Natural killer cell (primary cell): ENCODE results near the gene BBS9. TPM values are rescaled to one million over a fixed set of nuclear protein-coding genes. Genes with fewer than 3 reads are reported as not detected.

Experiments used
- ATAC-seq, 3 donors: fragments of 150-1000 bp in 2 of 3; fragments of 200-7000 bp in 1 of 3; cut with Tn5 transposase; 1 replicate in 1 of 3; 2 replicates in 2 of 3; pipeline ENCODE4 v1.10.0; 2021; ENCODE audit warnings: mild to moderate bottlenecking in 2 of 3, moderate library complexity in 2 of 3
- DNase-seq, 2 donors: peaks; one replicate each; pipeline versions ENCODE4 v3.0.0 to v3.0.0-alpha.2; 2013 to 2021; ENCODE audit warnings: mixed read lengths in 1 of 2
- H3K27ac ChIP-seq: one replicate; pipeline ENCODE4 v1.5.1; 2013; ENCODE audit warnings: mild to moderate bottlenecking, low read length
- H3K27me3 ChIP-seq: one replicate; pipeline ENCODE4 v1.6.1; 2013; ENCODE audit warnings: low read length; ENCODE audit not compliant: control insufficient read depth, insufficient read depth
- H3K36me3 ChIP-seq: one replicate; pipeline ENCODE4 v1.6.1; 2013; ENCODE audit warnings: low read length; ENCODE audit not compliant: control insufficient read depth, insufficient read depth
- H3K4me1 ChIP-seq: one replicate; pipeline ENCODE4 v1.6.1; 2013; ENCODE audit warnings: low read length; ENCODE audit not compliant: control insufficient read depth, insufficient read depth
- H3K4me3 ChIP-seq: one replicate; pipeline ENCODE4 v1.5.1; 2013; ENCODE audit warnings: low read length
- H3K9me3 ChIP-seq: one replicate; pipeline ENCODE4 v1.6.1; 2013; ENCODE audit warnings: low read length; ENCODE audit not compliant: control insufficient read depth, insufficient read depth
- H3K27ac Mint-ChIP-seq, 2 donors: one replicate each; pipeline ENCODE4 v1.8.0; 2022; ENCODE audit warnings: mild to moderate bottlenecking in 2 of 2, mixed read lengths in 2 of 2, moderate library complexity in 1 of 2
- H3K27me3 Mint-ChIP-seq, 2 donors: one replicate each; pipeline ENCODE4 v1.8.0; 2022; ENCODE audit warnings: low read depth in 2 of 2, mixed read lengths in 2 of 2
- H3K36me3 Mint-ChIP-seq: one replicate; pipeline ENCODE4 v1.8.0; 2022; ENCODE audit warnings: mixed read lengths
- H3K4me1 Mint-ChIP-seq, 2 donors: one replicate each; pipeline ENCODE4 v1.8.0; 2022; ENCODE audit warnings: mixed read lengths in 2 of 2
- H3K4me3 Mint-ChIP-seq: one replicate; pipeline ENCODE4 v1.8.0; 2022; ENCODE audit warnings: mild to moderate bottlenecking, moderate library complexity, mixed read lengths
- H3K9me3 Mint-ChIP-seq, 2 donors: one replicate each; pipeline ENCODE4 v1.8.0; 2022; ENCODE audit warnings: mixed read lengths in 2 of 2
- CTCF ChIP-seq: fragments of 200-600 bp; IDR thresholded peaks from one replicate; pipeline ENCODE4 v1.8.0; 2022; ENCODE audit warnings: antibody characterized with exemption
- WGBS: methylation state at CpG from one replicate; pipeline ENCODE4 v1.1.7; 2013; ENCODE audit warnings: missing lambda C conversion rate; ENCODE audit not compliant: insufficient coverage; 5-methylcytosine and 5-hydroxymethylcytosine counted together
- intact Hi-C: fragments of 100-400 bp; cut with micrococcal nuclease; formaldehyde crosslinking; loops from one replicate; pipeline ENCODE4 v1.14.2; 2022
- total RNA-seq, 4 donors: library from RNA; stranded (reverse); fragments of 120-200 nt in 1 of 4; gene quantifications; one replicate each; pipeline versions ENCODE4 v1.2.3 to v1.2.4, GENCODE V29; 2013 to 2022

Gene BBS9
- total RNA-seq, 3 donors from 2014 or later (not counting 1 experiment from before 2014, with no cell fraction given), result 25.1 to 34.6 (median 34.4) TPM

GRCh38 chr7:33191340-33191739 is 62.0 kb downstream of the BBS9 start:
- Histone ChIP-seq H3K27ac (no peak overlapping the region), H3K4me1 (peaks cover 3% of the 10 kb centered on the region), H3K36me3 (no peaks in the 10 kb centered on the region), H3K27me3 (no peaks in the 10 kb centered on the region), H3K9me3 (no peaks in the 10 kb centered on the region), H3K4me3 (no peak overlapping the region)
- peak overlapping the region; percentile 67 to 81 for H3K27ac Mint-ChIP-seq
- intact Hi-C loops, result no loop called here
- no peaks in the 10 kb centered on the region for H3K27me3 Mint-ChIP-seq
- TF ChIP-seq CTCF, result no peak
- ATAC-seq, result peak; percentile 50 to 58 (median 56)
- peak in 1 of 2 donors; percentile 46 for DNase-seq
- peak overlapping the region; percentile 8 for H3K4me3 Mint-ChIP-seq
- H3K9me3 Mint-ChIP-seq, result no peaks in the 10 kb centered on the region
- no peaks in the 10 kb centered on the region for H3K36me3 Mint-ChIP-seq
- H3K4me1 Mint-ChIP-seq, result peaks cover 13 to 25% of the 10 kb centered on the region in 2 donors

GRCh38 chr7:33192695-33193291 is 63.4 kb downstream of the BBS9 start:
- ATAC-seq (no peak), DNase-seq (no peak)
- H3K27me3 Mint-ChIP-seq, result no peaks in the 10 kb centered on the region
- WGBS, result 96% methylated on average over 1 of the region's 2 CpGs
- Histone ChIP-seq H3K27me3 (no peaks in the 10 kb centered on the region), H3K36me3 (no peaks in the 10 kb centered on the region), H3K27ac (no peak overlapping the region), H3K4me1 (peaks cover 3% of the 10 kb centered on the region), H3K4me3 (no peak overlapping the region), H3K9me3 (no peaks in the 10 kb centered on the region)
- intact Hi-C loops, result no loop called here
- no peaks in the 10 kb centered on the region for H3K9me3 Mint-ChIP-seq
- no peak overlapping the region for H3K27ac Mint-ChIP-seq
- no peak for TF ChIP-seq CTCF
- H3K4me3 Mint-ChIP-seq, result no peak overlapping the region
- H3K36me3 Mint-ChIP-seq, result no peaks in the 10 kb centered on the region
- peaks cover 13 to 25% of the 10 kb centered on the region in 2 donors for H3K4me1 Mint-ChIP-seq

GRCh38 chr7:33193308-33193864 is 64.0 kb downstream of the BBS9 start:
- no peak for TF ChIP-seq CTCF
- Mint-ChIP-seq H3K27ac (no peak overlapping the region), H3K4me1 (peaks cover 13 to 25% of the 10 kb centered on the region in 2 donors), H3K27me3 (no peaks in the 10 kb centered on the region), H3K36me3 (no peaks in the 10 kb centered on the region), H3K9me3 (no peaks in the 10 kb centered on the region), H3K4me3 (no peak overlapping the region)
- H3K4me3 ChIP-seq, result no peak overlapping the region
- no peaks in the 10 kb centered on the region for H3K27me3 ChIP-seq
- DNase-seq (no peak), ATAC-seq (no peak)
- H3K36me3 ChIP-seq, result no peaks in the 10 kb centered on the region
- no peaks in the 10 kb centered on the region for H3K9me3 ChIP-seq
- WGBS, result 95% methylated on average over 2 of the region's 3 CpGs
- intact Hi-C loops, result no loop called here
- H3K4me1 ChIP-seq, result peaks cover 3% of the 10 kb centered on the region
- H3K27ac ChIP-seq, result no peak overlapping the region

- no peak overlapping the region for H3K4me3 Mint-ChIP-seq
- ATAC-seq, result peak in 1 of 3 donors; percentile 75
Measured at GRCh38 chr7:33195264-33195663, 65.9 kb downstream of the BBS9 start.

More at GRCh38 chr7:33195264-33195663, 65.9 kb downstream of the BBS9 start:
- Histone ChIP-seq H3K27me3 (no peaks in the 10 kb centered on the region), H3K27ac (no peak overlapping the region), H3K4me3 (no peak overlapping the region), H3K36me3 (no peaks in the 10 kb centered on the region), H3K4me1 (peaks cover 3% of the 10 kb centered on the region), H3K9me3 (no peaks in the 10 kb centered on the region)
- no peak overlapping the region for H3K27ac Mint-ChIP-seq
- no CpG with 5 or more reads among the region's 2 CpGs for WGBS
- H3K27me3 Mint-ChIP-seq, result no peaks in the 10 kb centered on the region
- no peaks in the 10 kb centered on the region for H3K36me3 Mint-ChIP-seq
- H3K4me1 Mint-ChIP-seq, result peaks cover 13 to 25% of the 10 kb centered on the region in 2 donors
- intact Hi-C loops, result no loop called here
- DNase-seq, result no peak
- H3K9me3 Mint-ChIP-seq, result no peaks in the 10 kb centered on the region
- no peak for TF ChIP-seq CTCF
